Measurements from ENCODE around the gene RGS9. TPM values are rescaled to one million over a fixed set of nuclear protein-coding genes. Genes with fewer than 3 reads are reported as not detected.

Gene RGS9
- total RNA-seq, 1 donor from 2014 or later, result 3.1 TPM

- peaks cover 35% of the 10 kb centered on the region for H3K4me1 Mint-ChIP-seq
- H3K27me3 Mint-ChIP-seq, result no peaks in the 10 kb centered on the region
- intact Hi-C loops (cut with micrococcal nuclease), result no loop called here
- H3K27ac Mint-ChIP-seq, result no peak overlapping the region
- no peaks in the 10 kb centered on the region for H3K36me3 Mint-ChIP-seq (ENCODE audit: low read depth)
- H3K9me3 Mint-ChIP-seq, result no peaks in the 10 kb centered on the region
- no peak for DNase-seq
- no peak overlapping the region for H3K4me3 Mint-ChIP-seq
Measured at GRCh38 chr17:65185668-65186382, 48.7 kb downstream of the RGS9 start.

- Mint-ChIP-seq H3K9me3 (no peaks in the 10 kb centered on the region), H3K36me3 (ENCODE audit: low read depth) (no peaks in the 10 kb centered on the region), H3K27me3 (no peaks in the 10 kb centered on the region), H3K27ac (no peak overlapping the region), H3K4me3 (no peak overlapping the region), H3K4me1 (peaks cover 28% of the 10 kb centered on the region)
- intact Hi-C loops (cut with micrococcal nuclease), result no loop called here
- DNase-seq, result no peak
Measured at GRCh38 chr17:65190467-65191097, 53.4 kb downstream of the RGS9 start.

- H3K4me3 Mint-ChIP-seq, result peak overlapping the region; percentile 64
- no peaks in the 10 kb centered on the region for H3K9me3 Mint-ChIP-seq
- peaks cover 35% of the 10 kb centered on the region for H3K4me1 Mint-ChIP-seq
- H3K27ac Mint-ChIP-seq, result peak overlapping the region; percentile 79
- H3K36me3 Mint-ChIP-seq (ENCODE audit: low read depth), result no peaks in the 10 kb centered on the region
- intact Hi-C loops (cut with micrococcal nuclease), result loop anchor here (1.0 kb wide), 1 partner anchor 11 kb away; no protein-coding TSS in a partner anchor
- no peak for DNase-seq
- no peaks in the 10 kb centered on the region for H3K27me3 Mint-ChIP-seq
Measured at GRCh38 chr17:65191811-65192740, 54.9 kb downstream of the RGS9 start.

GRCh38 chr17:65193305-65193704 is 56.1 kb downstream of the RGS9 start:
- DNase-seq, result no peak
- no peaks in the 10 kb centered on the region for H3K36me3 Mint-ChIP-seq (ENCODE audit: low read depth)
- no peak overlapping the region for H3K4me3 Mint-ChIP-seq
- H3K27ac Mint-ChIP-seq, result no peak overlapping the region
- H3K4me1 Mint-ChIP-seq, result peaks cover 37% of the 10 kb centered on the region
- H3K27me3 Mint-ChIP-seq, result no peaks in the 10 kb centered on the region
- no peaks in the 10 kb centered on the region for H3K9me3 Mint-ChIP-seq
- intact Hi-C loops (cut with micrococcal nuclease), result no loop called here

GRCh38 chr17:65193716-65194293 is 56.6 kb downstream of the RGS9 start:
- intact Hi-C loops (cut with micrococcal nuclease), result no loop called here
- peak overlapping the region; percentile 14 for H3K27ac Mint-ChIP-seq

GRCh38 chr17:65194670-65195334 is 57.6 kb downstream of the RGS9 start:
- no peaks in the 10 kb centered on the region for H3K9me3 Mint-ChIP-seq
- H3K4me3 Mint-ChIP-seq, result no peak overlapping the region
- H3K4me1 Mint-ChIP-seq, result peaks cover 44% of the 10 kb centered on the region
- peak overlapping the region; percentile 19 for H3K27ac Mint-ChIP-seq
- intact Hi-C loops (cut with micrococcal nuclease), result loop anchor here (5.0 kb wide), 2 partner anchors 93 to 168 kb away; no protein-coding TSS in a partner anchor
- no peaks in the 10 kb centered on the region for H3K27me3 Mint-ChIP-seq
- no peak for DNase-seq
- no peaks in the 10 kb centered on the region for H3K36me3 Mint-ChIP-seq (ENCODE audit: low read depth)

More at GRCh38 chr17:65193716-65194293, 56.6 kb downstream of the RGS9 start:
- Mint-ChIP-seq H3K27me3 (no peaks in the 10 kb centered on the region), H3K9me3 (no peaks in the 10 kb centered on the region), H3K4me1 (peaks cover 42% of the 10 kb centered on the region), H3K4me3 (no peak overlapping the region), H3K36me3 (ENCODE audit: low read depth) (no peaks in the 10 kb centered on the region)
- no peak for DNase-seq

GRCh38 chr17:65195716-65196115 is 58.5 kb downstream of the RGS9 start:
- DNase-seq, result no peak
- no peaks in the 10 kb centered on the region for H3K9me3 Mint-ChIP-seq
- H3K36me3 Mint-ChIP-seq (ENCODE audit: low read depth), result no peaks in the 10 kb centered on the region
- H3K27ac Mint-ChIP-seq, result peak overlapping the region; percentile 40
- peaks cover 44% of the 10 kb centered on the region for H3K4me1 Mint-ChIP-seq
- H3K4me3 Mint-ChIP-seq, result no peak overlapping the region
- H3K27me3 Mint-ChIP-seq, result peaks cover 3% of the 10 kb centered on the region
- intact Hi-C loops (cut with micrococcal nuclease), result loop anchor here (5.0 kb wide), 2 partner anchors 93 to 168 kb away; no protein-coding TSS in a partner anchor

- no peaks in the 10 kb centered on the region for H3K9me3 Mint-ChIP-seq
- peaks cover 38% of the 10 kb centered on the region for H3K4me1 Mint-ChIP-seq
- no peak overlapping the region for H3K27ac Mint-ChIP-seq
- no peak for DNase-seq
- H3K36me3 Mint-ChIP-seq (ENCODE audit: low read depth), result no peaks in the 10 kb centered on the region
- no peak overlapping the region for H3K4me3 Mint-ChIP-seq
- intact Hi-C loops (cut with micrococcal nuclease), result loop anchor here (5.0 kb wide), 2 partner anchors 94 to 169 kb away; no protein-coding TSS in a partner anchor
- peaks cover 8% of the 10 kb centered on the region for H3K27me3 Mint-ChIP-seq
Measured at GRCh38 chr17:65196617-65197016, 59.4 kb downstream of the RGS9 start.

GRCh38 chr17:65197201-65197600 is 60.0 kb downstream of the RGS9 start:
- Mint-ChIP-seq H3K27ac (peak overlapping the region; percentile 50), H3K4me1 (peaks cover 32% of the 10 kb centered on the region), H3K9me3 (no peaks in the 10 kb centered on the region), H3K36me3 (ENCODE audit: low read depth) (no peaks in the 10 kb centered on the region), H3K4me3 (no peak overlapping the region), H3K27me3 (peaks cover 8% of the 10 kb centered on the region)
- DNase-seq, result no peak
- intact Hi-C loops (cut with micrococcal nuclease), result loop anchor here (5.0 kb wide), 2 partner anchors 95 to 170 kb away; no protein-coding TSS in a partner anchor

- DNase-seq, result peak; percentile 75
Measured at GRCh38 chr17:65198653-65199382, 61.6 kb downstream of the RGS9 start.

GRCh38 chr17:65201331-65201730 is 64.2 kb downstream of the RGS9 start:
- H3K27ac Mint-ChIP-seq, result no peak overlapping the region
- H3K9me3 Mint-ChIP-seq, result no peaks in the 10 kb centered on the region
- no peak for DNase-seq
- no peak overlapping the region for H3K4me3 Mint-ChIP-seq
- intact Hi-C loops (cut with micrococcal nuclease), result no loop called here
- no peaks in the 10 kb centered on the region for H3K36me3 Mint-ChIP-seq (ENCODE audit: low read depth)
- H3K4me1 Mint-ChIP-seq, result peaks cover 13% of the 10 kb centered on the region
- peaks cover 10% of the 10 kb centered on the region for H3K27me3 Mint-ChIP-seq

More at GRCh38 chr17:65198653-65199382, 61.6 kb downstream of the RGS9 start:
- no peak overlapping the region for H3K4me3 Mint-ChIP-seq
- H3K9me3 Mint-ChIP-seq, result no peaks in the 10 kb centered on the region
- peaks cover 8% of the 10 kb centered on the region for H3K27me3 Mint-ChIP-seq
- intact Hi-C loops (cut with micrococcal nuclease), result loop anchor here (1.0 to 5.0 kb wide), 6 partner anchors 18 to 350 kb away; partner anchors contain the start of gene RGS9
- no peak overlapping the region for H3K27ac Mint-ChIP-seq
- no peaks in the 10 kb centered on the region for H3K36me3 Mint-ChIP-seq (ENCODE audit: low read depth)
- H3K4me1 Mint-ChIP-seq, result peaks cover 24% of the 10 kb centered on the region

GRCh38 chr17:65202844-65203571 is 65.8 kb downstream of the RGS9 start:
- intact Hi-C loops (cut with micrococcal nuclease), result no loop called here
- H3K27me3 Mint-ChIP-seq, result peaks cover 15% of the 10 kb centered on the region
- peaks cover 7% of the 10 kb centered on the region for H3K4me1 Mint-ChIP-seq
- H3K27ac Mint-ChIP-seq, result no peak overlapping the region
- H3K4me3 Mint-ChIP-seq, result no peak overlapping the region
- no peaks in the 10 kb centered on the region for H3K9me3 Mint-ChIP-seq
- no peak for DNase-seq
- no peaks in the 10 kb centered on the region for H3K36me3 Mint-ChIP-seq (ENCODE audit: low read depth)

Measured in activated CD4-positive, alpha-beta T cell treated with anti-CD3 and anti-CD28 coated beads, Interleukin-2, amount 10 ng/mL, durations not matched to agents 24 days and 14 days (primary cell).